Keratinocyte (primary cell): ENCODE results near the gene GNB3. TPM values are rescaled to one million over a fixed set of nuclear protein-coding genes. Genes with fewer than 3 reads are reported as not detected.

Source experiments
- DNase-seq: peaks from one replicate; pipeline ENCODE4 v3.0.0-alpha.2; 2011; ENCODE audit warnings: low read depth, missing footprints, low spot score
- FAIRE-seq: peaks from 2 replicates; lab custom pipeline; 2011; peaks lifted over from hg19 to GRCh38; lab: Jason Lieb, UNC
- H2AFZ ChIP-seq: 2 replicates; pipeline ENCODE4 v1.6.0; 2012; ENCODE audit warnings: low read length, control low read depth, inconsistent platforms; ENCODE audit not compliant: control insufficient read depth
- H3K27ac ChIP-seq: 2 replicates; pipeline ENCODE4 v1.5.1; 2011; ENCODE audit warnings: low read length; ENCODE audit not compliant: control insufficient read depth, insufficient read depth
- H3K27me3 ChIP-seq: 3 replicates; pipeline ENCODE4 v1.6.0; 2011; ENCODE audit warnings: low read length; ENCODE audit not compliant: control insufficient read depth, insufficient read depth; ENCODE audit errors: extremely low read depth
- H3K36me3 ChIP-seq, 2 experiments: 2 replicates in 1 of 2; 3 replicates in 1 of 2; pipeline ENCODE4 v1.5.1; 2011; ENCODE audit warnings: low read length in 2 of 2, mild to moderate bottlenecking in 1 of 2; ENCODE audit not compliant: control insufficient read depth in 2 of 2, insufficient read depth in 2 of 2; ENCODE audit errors: extremely low read depth in 1 of 2
- H3K4me1 ChIP-seq: 3 replicates; pipeline ENCODE4 v1.5.1; 2011; ENCODE audit warnings: low read length; ENCODE audit not compliant: control insufficient read depth, insufficient read depth; ENCODE audit errors: extremely low read depth
- H3K4me2 ChIP-seq: 3 replicates; pipeline ENCODE4 v1.6.0; 2011; ENCODE audit warnings: low read depth, low read length; ENCODE audit not compliant: control insufficient read depth, insufficient read depth; ENCODE audit errors: extremely low read depth
- H3K4me3 ChIP-seq, 3 experiments: fragments of 200-600 bp in 1 of 3; sonication (generic) in 1 of 3; 2 replicates in 2 of 3; 3 replicates in 1 of 3; pipeline ENCODE4 v1.5.1; 2011 to 2016; ENCODE audit warnings: low read length in 3 of 3, mild to moderate bottlenecking in 3 of 3, control low read depth in 2 of 3, inconsistent platforms in 1 of 3, low read depth in 1 of 3, mixed read lengths in 1 of 3, mixed run types in 1 of 3, moderate library complexity in 1 of 3; ENCODE audit not compliant: control insufficient read depth in 2 of 3, insufficient read depth in 2 of 3; ENCODE audit errors: extremely low read depth in 1 of 3
- H3K79me2 ChIP-seq: 2 replicates; pipeline ENCODE4 v1.6.0; 2012; ENCODE audit warnings: low read length; ENCODE audit not compliant: control insufficient read depth, insufficient read depth
- H3K9ac ChIP-seq: 3 replicates; pipeline ENCODE4 v1.6.0; 2011; ENCODE audit warnings: low read length; ENCODE audit not compliant: control insufficient read depth, insufficient read depth; ENCODE audit errors: extremely low read depth
- H3K9me1 ChIP-seq: 3 replicates; pipeline ENCODE4 v1.6.0; 2011; ENCODE audit warnings: low read length; ENCODE audit not compliant: control insufficient read depth, insufficient read depth; ENCODE audit errors: extremely low read depth
- H3K9me3 ChIP-seq: 2 replicates; pipeline ENCODE4 v1.5.1; 2012; ENCODE audit warnings: low read depth, low read length; ENCODE audit not compliant: control insufficient read depth
- H4K20me1 ChIP-seq: 3 replicates; pipeline ENCODE4 v1.6.0; 2011; ENCODE audit warnings: low read length; ENCODE audit not compliant: control insufficient read depth, insufficient read depth; ENCODE audit errors: extremely low read depth
- CTCF ChIP-seq, 3 experiments: IDR thresholded peaks in 1 of 3; conservative IDR thresholded peaks in 1 of 3; optimal IDR thresholded peaks in 1 of 3; 2 replicates in 2 of 3; 3 replicates in 1 of 3; pipeline versions ENCODE3 to v1.5.1; 2011; ENCODE audit warnings: low read length in 3 of 3, mild to moderate bottlenecking in 3 of 3, moderate library complexity in 2 of 3, control low read depth in 1 of 3, inconsistent platforms in 1 of 3; ENCODE audit not compliant: insufficient read depth in 2 of 3; ENCODE audit errors: extremely low read depth in 1 of 3
- EZH2 ChIP-seq: IDR thresholded peaks from one replicate; pipeline ENCODE4 v1.6.1; 2012; ENCODE audit warnings: inconsistent platforms, mild to moderate bottlenecking, low read length, moderate library complexity
- dilution Hi-C: fragments of 300-500 bp; cut with MboI; formaldehyde crosslinking; loops from one replicate; pipeline ENCODE4 v1.7.0; 2020; ENCODE audit warnings: low sequenced_read_pairs; ENCODE audit not compliant: extremely low pct_ligation_motif_present
- polyA plus RNA-seq, 5 experiments: library from polyadenylated mRNA; depleted of rRNA in 3 of 5; stranded (reverse) in 3 of 5; stranded (forward) in 1 of 5; unstranded in 1 of 5; fragments of >200 nt; gene quantifications; 1 replicate in 1 of 5; 2 replicates in 3 of 5; 3 replicates in 1 of 5; pipeline versions ENCODE4 v1.2.1 to v1.2.3, GENCODE V29; 2011 to 2012; ENCODE audit warnings: missing spikeins in 2 of 5, low read depth in 1 of 5, low replicate concordance in 1 of 5

GNB3 gene
- polyA plus RNA-seq, 1 donor (not counting 4 experiments of a cell fraction or from before 2014, with no cell fraction given) = 0.80 TPM

DNA sequence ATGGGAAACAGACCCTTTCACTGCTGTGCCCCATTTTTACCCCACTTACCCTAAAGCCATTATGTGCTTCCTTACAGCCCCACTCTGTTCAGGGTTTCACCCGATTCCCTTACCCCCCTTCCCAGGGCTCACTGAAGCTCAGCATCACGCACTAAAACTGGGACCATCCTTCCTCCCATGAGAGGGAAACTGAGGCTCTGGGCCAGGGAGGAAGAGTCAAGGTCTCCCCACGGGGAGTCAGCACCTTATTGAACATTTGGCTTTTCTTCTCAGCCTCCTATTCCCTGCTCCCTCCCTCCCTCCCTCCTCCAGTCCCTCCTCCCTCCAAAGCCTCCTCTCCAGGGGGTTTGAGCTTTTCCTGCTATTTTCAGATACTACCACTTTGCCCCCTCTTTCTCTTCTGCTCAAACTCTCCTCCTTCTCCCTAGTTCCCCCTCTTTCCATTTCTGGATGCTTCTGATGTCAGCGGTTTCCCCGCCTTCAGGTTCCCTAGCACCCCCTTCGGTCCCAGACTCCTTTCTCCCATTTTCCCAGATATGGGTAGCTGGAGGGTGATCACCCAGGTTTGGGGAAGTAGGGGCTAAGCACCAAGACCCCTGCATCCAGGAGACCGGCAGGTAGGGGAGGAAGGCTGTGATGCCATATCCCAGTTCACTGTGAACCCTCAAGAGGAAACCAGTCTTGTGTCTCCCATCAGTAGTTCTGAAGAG, 18.1 kb upstream of the GNB3 start:
- no peaks in the 10 kb centered on the region for H3K9me1 ChIP-seq
- dilution Hi-C loops = no loop called here
- H3K9me3 ChIP-seq = no peaks in the 10 kb centered on the region
- H3K9ac ChIP-seq = no peak overlapping the region
- no peak overlapping the region for H3K4me2 ChIP-seq
- no peaks in the 10 kb centered on the region for H4K20me1 ChIP-seq
- H3K36me3 ChIP-seq = no peaks in the 10 kb centered on the region
- no peak overlapping the region for H3K4me3 ChIP-seq
- H3K4me1 ChIP-seq = peaks cover 11% of the 10 kb centered on the region
- DNase-seq (no peak), FAIRE-seq (no peak)
- H3K27ac ChIP-seq = no peak overlapping the region
- TF ChIP-seq CTCF (optimal IDR thresholded peaks at IDR 0.05 in 1 of 3, IDR thresholded peaks at IDR 0.05 in 1 of 3, conservative IDR thresholded peaks at IDR 0.05 in 1 of 3; ENCODE audit: extremely low read depth in 1 of 3, insufficient read depth in 2 of 3, low read length in 3 of 3) (no peak), EZH2 (no peak)
- peaks cover 66% of the 10 kb centered on the region for H3K27me3 ChIP-seq
- H3K79me2 ChIP-seq = no peaks in the 10 kb centered on the region
- H2AFZ ChIP-seq = no peak overlapping the region

- H3K4me2 ChIP-seq = no peak overlapping the region
- no peaks in the 10 kb centered on the region for H3K9me3 ChIP-seq
- H3K9ac ChIP-seq = no peak overlapping the region
- H3K27me3 ChIP-seq = peaks cover 66% of the 10 kb centered on the region
- TF ChIP-seq EZH2 (peak; percentile 40), CTCF (optimal IDR thresholded peaks at IDR 0.05 in 1 of 3, IDR thresholded peaks at IDR 0.05 in 1 of 3, conservative IDR thresholded peaks at IDR 0.05 in 1 of 3; ENCODE audit: extremely low read depth in 1 of 3, insufficient read depth in 2 of 3, low read length in 3 of 3) (no peak)
- no peak overlapping the region for H2AFZ ChIP-seq
- H3K9me1 ChIP-seq = no peaks in the 10 kb centered on the region
- no peak overlapping the region for H3K4me3 ChIP-seq
- FAIRE-seq (no peak), DNase-seq (no peak)
- H3K27ac ChIP-seq = no peak overlapping the region
- dilution Hi-C loops = no loop called here
- H3K79me2 ChIP-seq = no peaks in the 10 kb centered on the region
- H4K20me1 ChIP-seq = no peaks in the 10 kb centered on the region
- H3K4me1 ChIP-seq = peaks cover 12% of the 10 kb centered on the region
- H3K36me3 ChIP-seq = no peaks in the 10 kb centered on the region
Measured at GRCh38 chr12:6823182-6824084, 17.3 kb upstream of the GNB3 start.
